Measurements from ENCODE around the gene NWD2. TPM values are rescaled to one million over a fixed set of nuclear protein-coding genes. Genes with fewer than 3 reads are reported as not detected.
A peak's percentile ranks its signal among the peaks of the same experiment; 100 is the strongest.

Gene NWD2
- total RNA-seq, 1 experiment from 2014 or later, result not detected

GRCh38 chr4:37224854-37225253, 19.7 kb upstream of the NWD2 start:
- no peaks in the 10 kb centered on the region for H3K9me3 ChIP-seq (ENCODE audit: control insufficient read depth, low read depth, low read length)
- no peak overlapping the region for H3T11ph ChIP-seq (ENCODE audit: low read length)
- Mint-ChIP-seq H3K4me3 (no peak overlapping the region), H3K27ac (peak overlapping the region in 1 of 3 experiments; percentile 11; a peak in 1 of 7 replicates), H3K4me1 (no peaks in the 10 kb centered on the region), H3K36me3 (ENCODE audit: insufficient read depth in 1 of 3, low read depth in 3 of 3) (no peaks in the 10 kb centered on the region), H3K9me3 (no peaks in the 10 kb centered on the region), H3K27me3 (ENCODE audit: low read depth) (no peaks in the 10 kb centered on the region; the same call in 1 of the 2 replicates)
- H3K27ac ChIP-seq (ENCODE audit: insufficient read length, low read depth, low read length), result no peak overlapping the region
- H2BK120ac ChIP-seq (ENCODE audit: low read depth, low read length, poor library complexity, severe bottlenecking), result no peak overlapping the region
- H3K14ac ChIP-seq (ENCODE audit: insufficient read depth, low read length), result no peak overlapping the region
- H3K18ac ChIP-seq (ENCODE audit: insufficient read length, low read depth, low read length), result no peak overlapping the region
- no CpG with 5 or more reads among the region's 4 CpGs for WGBS (ENCODE audit: extremely low coverage, insufficient read length, low lambda C conversion rate)
- no peak overlapping the region for H2BK20ac ChIP-seq (ENCODE audit: low read depth, low read length, poor library complexity, severe bottlenecking)
- H3K79me2 ChIP-seq (ENCODE audit: insufficient read depth, low read length), result no peaks in the 10 kb centered on the region
- H3K4me1 ChIP-seq (ENCODE audit: insufficient read depth, low read length), result no peaks in the 10 kb centered on the region
- no peak overlapping the region for H4K5ac ChIP-seq (ENCODE audit: insufficient read length, low read depth, low read length)
- H4K8ac ChIP-seq (replicated peaks; ENCODE audit: insufficient read length, low read depth, low read length), result no peak overlapping the region
- no peak overlapping the region for H3K4ac ChIP-seq (ENCODE audit: low read depth, low read length)
- TF ChIP-seq CTCF (conservative IDR thresholded peaks at IDR 0.05), result no peak
- H3K9ac ChIP-seq (ENCODE audit: extremely low read depth, insufficient read length, low read length), result no peak overlapping the region
- H2BK5ac ChIP-seq (ENCODE audit: insufficient read length, low read length), result no peak overlapping the region
- H2BK15ac ChIP-seq (ENCODE audit: low read depth, low read length), result no peak overlapping the region
- no peaks in the 10 kb centered on the region for H3K27me3 ChIP-seq (ENCODE audit: insufficient read depth, low read length)
- H3K23ac ChIP-seq (ENCODE audit: insufficient read length, low read depth, low read length), result no peak overlapping the region
- H3K79me1 ChIP-seq (ENCODE audit: insufficient read depth, low read depth, low read length, poor library complexity, severe bottlenecking), result no peaks in the 10 kb centered on the region
- H2AK5ac ChIP-seq (ENCODE audit: insufficient read length, low read length), result no peak overlapping the region
- DNase-seq, result no peak
- no peak overlapping the region for H4K91ac ChIP-seq (ENCODE audit: insufficient read length, low read depth, low read length)
- H3K4me2 ChIP-seq (ENCODE audit: insufficient read depth, insufficient read length, low read length), result no peak overlapping the region
- no peak overlapping the region for H2BK12ac ChIP-seq (ENCODE audit: insufficient read length, low read depth, low read length)
- H2AFZ ChIP-seq (ENCODE audit: low read length), result no peak overlapping the region
- no peak overlapping the region for H3K56ac ChIP-seq (ENCODE audit: insufficient read length, low read depth, low read length)
- no peaks in the 10 kb centered on the region for H4K20me1 ChIP-seq (ENCODE audit: control insufficient read depth, insufficient read depth, insufficient read length)
- H3K23me2 ChIP-seq (ENCODE audit: insufficient read length, low read depth, low read length, poor library complexity, severe bottlenecking), result no peaks in the 10 kb centered on the region

Measured in H9 (cell line).